ENCODE data around the gene DAB2IP.

Gene DAB2IP

GRCh38 chr9:121798941-121799340 lies 147.5 kb downstream of the DAB2IP start:
- WGBS = 81% methylated on average over 4 of the region's 5 CpGs
- no peak overlapping the region for H3K27ac ChIP-seq (ENCODE audit: low read length, poor library complexity, severe bottlenecking)
- H2BK5ac ChIP-seq (ENCODE audit: low read depth, low read length, poor library complexity, severe bottlenecking) = no peak overlapping the region
- H3K4me2 ChIP-seq (ENCODE audit: low read length, poor library complexity, severe bottlenecking) = no peak overlapping the region
- H3K4me1 ChIP-seq (ENCODE audit: control insufficient read depth, insufficient read depth, low read depth, low read length) = no peaks in the 10 kb centered on the region
- no peak overlapping the region for H3K4ac ChIP-seq (ENCODE audit: low read depth in 1 of 2, low read length in 2 of 2)
- peaks cover 7 to 11% of the 10 kb centered on the region in 2 experiments for H3K27me3 ChIP-seq (ENCODE audit: control insufficient read depth in 1 of 2, insufficient read depth in 1 of 2, low read length in 2 of 2)
- H2AK5ac ChIP-seq (ENCODE audit: low read length, severe bottlenecking) = no peak overlapping the region
- no peak overlapping the region for H4K91ac ChIP-seq (ENCODE audit: low read length)
- H3K4me3 ChIP-seq (ENCODE audit: insufficient read depth in 1 of 2, low read depth in 1 of 2, low read length in 2 of 2) = no peak overlapping the region
- no peak overlapping the region for H2BK12ac ChIP-seq (ENCODE audit: low read length in 2 of 2)
- no peak overlapping the region for H3K14ac ChIP-seq (ENCODE audit: low read length in 2 of 2)
- no peaks in the 10 kb centered on the region for H3K36me3 ChIP-seq (ENCODE audit: control insufficient read depth in 1 of 2, insufficient read depth in 2 of 2, low read depth in 1 of 2, low read length in 2 of 2)
- no peaks in the 10 kb centered on the region for H3K79me1 ChIP-seq (replicated peaks; ENCODE audit: low read length, poor library complexity, severe bottlenecking)
- no peak overlapping the region for H3K23ac ChIP-seq (ENCODE audit: low read length in 2 of 2)
- no peak for DNase-seq
- H2BK15ac ChIP-seq (ENCODE audit: low read depth, poor library complexity, severe bottlenecking) = no peak overlapping the region
- H3K9ac ChIP-seq (ENCODE audit: low read length) = no peak overlapping the region
- H4K8ac ChIP-seq (ENCODE audit: low read length) = no peak overlapping the region
- H2AFZ ChIP-seq (ENCODE audit: low read depth, low read length) = no peak overlapping the region
- H3K9me3 ChIP-seq (ENCODE audit: control insufficient read depth, low read length) = no peaks in the 10 kb centered on the region
- no peak overlapping the region for H2BK120ac ChIP-seq (ENCODE audit: low read depth, low read length)
- H3K18ac ChIP-seq (ENCODE audit: low read depth in 1 of 2, low read length in 2 of 2) = no peak overlapping the region

GRCh38 chr9:121800376-121800775 lies 148.9 kb downstream of the DAB2IP start:
- Histone ChIP-seq H3K9me3 (ENCODE audit: control insufficient read depth, low read length) (no peaks in the 10 kb centered on the region), H3K4ac (ENCODE audit: low read depth in 1 of 2, low read length in 2 of 2) (no peak overlapping the region), H2BK5ac (ENCODE audit: low read depth, low read length, poor library complexity, severe bottlenecking) (no peak overlapping the region), H3K27me3 (ENCODE audit: control insufficient read depth in 1 of 2, insufficient read depth in 1 of 2, low read length in 2 of 2) (peaks cover 7 to 11% of the 10 kb centered on the region in 2 experiments), H3K4me1 (ENCODE audit: control insufficient read depth, insufficient read depth, low read depth, low read length) (no peaks in the 10 kb centered on the region), H2BK12ac (ENCODE audit: low read length in 2 of 2) (no peak overlapping the region), H2AFZ (ENCODE audit: low read depth, low read length) (no peak overlapping the region), H3K14ac (ENCODE audit: low read length in 2 of 2) (no peak overlapping the region), H3K23ac (ENCODE audit: low read length in 2 of 2) (no peak overlapping the region), H2BK120ac (ENCODE audit: low read depth, low read length) (no peak overlapping the region), H3K79me1 (replicated peaks; ENCODE audit: low read length, poor library complexity, severe bottlenecking) (no peaks in the 10 kb centered on the region), H3K4me2 (ENCODE audit: low read length, poor library complexity, severe bottlenecking) (no peak overlapping the region), H2BK15ac (ENCODE audit: low read depth, poor library complexity, severe bottlenecking) (no peak overlapping the region), H3K4me3 (ENCODE audit: insufficient read depth in 1 of 2, low read depth in 1 of 2, low read length in 2 of 2) (no peak overlapping the region), H3K18ac (ENCODE audit: low read depth in 1 of 2, low read length in 2 of 2) (no peak overlapping the region), H3K27ac (ENCODE audit: low read length, poor library complexity, severe bottlenecking) (no peak overlapping the region), H4K8ac (ENCODE audit: low read length) (no peak overlapping the region), H3K36me3 (ENCODE audit: control insufficient read depth in 1 of 2, insufficient read depth in 2 of 2, low read depth in 1 of 2, low read length in 2 of 2) (no peaks in the 10 kb centered on the region), H4K91ac (ENCODE audit: low read length) (no peak overlapping the region), H3K9ac (ENCODE audit: low read length) (no peak overlapping the region), H2AK5ac (ENCODE audit: low read length, severe bottlenecking) (no peak overlapping the region)
- WGBS = 90% methylated on average over 8 of the region's 10 CpGs
- no peak for DNase-seq

GRCh38 chr9:121801579-121801978 lies 150.1 kb downstream of the DAB2IP start:
- Histone ChIP-seq H2BK120ac (ENCODE audit: low read depth, low read length) (no peak overlapping the region), H3K9ac (ENCODE audit: low read length) (no peak overlapping the region), H2AK5ac (ENCODE audit: low read length, severe bottlenecking) (no peak overlapping the region), H4K91ac (ENCODE audit: low read length) (no peak overlapping the region), H3K79me1 (replicated peaks; ENCODE audit: low read length, poor library complexity, severe bottlenecking) (no peaks in the 10 kb centered on the region), H3K27me3 (ENCODE audit: control insufficient read depth in 1 of 2, insufficient read depth in 1 of 2, low read length in 2 of 2) (peaks cover 7 to 11% of the 10 kb centered on the region in 2 experiments), H3K14ac (ENCODE audit: low read length in 2 of 2) (no peak overlapping the region), H3K4me1 (ENCODE audit: control insufficient read depth, insufficient read depth, low read depth, low read length) (no peaks in the 10 kb centered on the region), H2BK12ac (ENCODE audit: low read length in 2 of 2) (no peak overlapping the region), H3K23ac (ENCODE audit: low read length in 2 of 2) (no peak overlapping the region), H4K8ac (ENCODE audit: low read length) (no peak overlapping the region), H3K18ac (ENCODE audit: low read depth in 1 of 2, low read length in 2 of 2) (no peak overlapping the region), H2AFZ (ENCODE audit: low read depth, low read length) (no peak overlapping the region), H3K9me3 (ENCODE audit: control insufficient read depth, low read length) (no peaks in the 10 kb centered on the region), H2BK15ac (ENCODE audit: low read depth, poor library complexity, severe bottlenecking) (no peak overlapping the region), H2BK5ac (ENCODE audit: low read depth, low read length, poor library complexity, severe bottlenecking) (no peak overlapping the region), H3K36me3 (ENCODE audit: control insufficient read depth in 1 of 2, insufficient read depth in 2 of 2, low read depth in 1 of 2, low read length in 2 of 2) (no peaks in the 10 kb centered on the region), H3K4me2 (ENCODE audit: low read length, poor library complexity, severe bottlenecking) (no peak overlapping the region), H3K4ac (ENCODE audit: low read depth in 1 of 2, low read length in 2 of 2) (no peak overlapping the region), H3K4me3 (ENCODE audit: insufficient read depth in 1 of 2, low read depth in 1 of 2, low read length in 2 of 2) (no peak overlapping the region), H3K27ac (ENCODE audit: low read length, poor library complexity, severe bottlenecking) (no peak overlapping the region)
- WGBS = 91% methylated on average over 3 of the region's 3 CpGs
- no peak for DNase-seq

- H3K4me1 ChIP-seq (ENCODE audit: control insufficient read depth, insufficient read depth, low read depth, low read length) = no peaks in the 10 kb centered on the region
- no peak overlapping the region for H3K18ac ChIP-seq (ENCODE audit: low read depth in 1 of 2, low read length in 2 of 2)
- H3K9me3 ChIP-seq (ENCODE audit: control insufficient read depth, low read length) = no peaks in the 10 kb centered on the region
- H2AFZ ChIP-seq (ENCODE audit: low read depth, low read length) = no peak overlapping the region
- H3K9ac ChIP-seq (ENCODE audit: low read length) = no peak overlapping the region
- no peaks in the 10 kb centered on the region for H3K36me3 ChIP-seq (ENCODE audit: control insufficient read depth in 1 of 2, insufficient read depth in 2 of 2, low read depth in 1 of 2, low read length in 2 of 2)
- H2BK15ac ChIP-seq (ENCODE audit: low read depth, poor library complexity, severe bottlenecking) = no peak overlapping the region
- peaks cover 7 to 11% of the 10 kb centered on the region in 2 experiments for H3K27me3 ChIP-seq (ENCODE audit: control insufficient read depth in 1 of 2, insufficient read depth in 1 of 2, low read length in 2 of 2)
- no peak overlapping the region for H2BK5ac ChIP-seq (ENCODE audit: low read depth, low read length, poor library complexity, severe bottlenecking)
- H2BK120ac ChIP-seq (ENCODE audit: low read depth, low read length) = no peak overlapping the region
- no peak overlapping the region for H3K4me3 ChIP-seq (ENCODE audit: insufficient read depth in 1 of 2, low read depth in 1 of 2, low read length in 2 of 2)
- no peak overlapping the region for H3K4me2 ChIP-seq (ENCODE audit: low read length, poor library complexity, severe bottlenecking)
- no peak overlapping the region for H3K14ac ChIP-seq (ENCODE audit: low read length in 2 of 2)
- DNase-seq = no peak
- H4K91ac ChIP-seq (ENCODE audit: low read length) = no peak overlapping the region
- 72% methylated on average over 5 of the region's 5 CpGs for WGBS
- no peak overlapping the region for H2BK12ac ChIP-seq (ENCODE audit: low read length in 2 of 2)
- no peak overlapping the region for H3K23ac ChIP-seq (ENCODE audit: low read length in 2 of 2)
- no peak overlapping the region for H3K27ac ChIP-seq (ENCODE audit: low read length, poor library complexity, severe bottlenecking)
- no peaks in the 10 kb centered on the region for H3K79me1 ChIP-seq (replicated peaks; ENCODE audit: low read length, poor library complexity, severe bottlenecking)
- no peak overlapping the region for H4K8ac ChIP-seq (ENCODE audit: low read length)
- H2AK5ac ChIP-seq (ENCODE audit: low read length, severe bottlenecking) = no peak overlapping the region
- H3K4ac ChIP-seq (ENCODE audit: low read depth in 1 of 2, low read length in 2 of 2) = no peak overlapping the region
These were observed 151.3 kb downstream of the DAB2IP start for GRCh38 chr9:121802753-121803152.
